Measurements from ENCODE around the gene NSUN7.

NSUN7 gene

GRCh38 chr4:40858962-40859361 lies 109.2 kb downstream of the NSUN7 start:
- Histone ChIP-seq H3K36me3 (ENCODE audit: control insufficient read depth, insufficient read depth, low read length) (no peaks in the 10 kb centered on the region; the same call in 1 of the 2 replicates), H3K27ac (ENCODE audit: low read length) (no peak overlapping the region), H3K27me3 (ENCODE audit: control insufficient read depth, insufficient read depth, low read length) (no peaks in the 10 kb centered on the region), H3K4me3 (ENCODE audit: low read length) (no peak overlapping the region), H3K9me3 (ENCODE audit: control insufficient read depth, insufficient read depth, low read length) (no peaks in the 10 kb centered on the region), H3K4me1 (ENCODE audit: control insufficient read depth, insufficient read depth, low read length) (no peaks in the 10 kb centered on the region)
- WGBS (ENCODE audit: insufficient coverage, insufficient read length) = no CpG with 5 or more reads among the region's 2 CpGs
- DNase-seq (ENCODE audit: low read depth, low spot score) = no peak

Data from iPS DF 6.9 (cell line).